Right lung (tissue), 10 donors: ENCODE measurements around the gene SLC4A5. TPM values are rescaled to one million over a fixed set of nuclear protein-coding genes. Genes with fewer than 3 reads are reported as not detected.

Experiments used
- DNase-seq, 2 donors: peaks; one replicate each; pipeline ENCODE4 v3.0.0-alpha.2; 2013
- long read RNA-seq, 8 donors: transcript quantifications; one replicate each; lab custom pipeline, GENCODE V29; 2026
- polyA plus RNA-seq, 5 donors: library from polyadenylated mRNA; unstranded; fragments of 120-200 nt; gene quantifications; one replicate each; pipeline versions ENCODE4 v1.2.1 to v1.2.3, GENCODE V29; 2013; ENCODE audit warnings: inconsistent platforms in 1 of 5, low replicate concordance in 1 of 5; ENCODE audit not compliant: insufficient read length in 5 of 5, insufficient read depth in 1 of 5

Gene SLC4A5, protein sequence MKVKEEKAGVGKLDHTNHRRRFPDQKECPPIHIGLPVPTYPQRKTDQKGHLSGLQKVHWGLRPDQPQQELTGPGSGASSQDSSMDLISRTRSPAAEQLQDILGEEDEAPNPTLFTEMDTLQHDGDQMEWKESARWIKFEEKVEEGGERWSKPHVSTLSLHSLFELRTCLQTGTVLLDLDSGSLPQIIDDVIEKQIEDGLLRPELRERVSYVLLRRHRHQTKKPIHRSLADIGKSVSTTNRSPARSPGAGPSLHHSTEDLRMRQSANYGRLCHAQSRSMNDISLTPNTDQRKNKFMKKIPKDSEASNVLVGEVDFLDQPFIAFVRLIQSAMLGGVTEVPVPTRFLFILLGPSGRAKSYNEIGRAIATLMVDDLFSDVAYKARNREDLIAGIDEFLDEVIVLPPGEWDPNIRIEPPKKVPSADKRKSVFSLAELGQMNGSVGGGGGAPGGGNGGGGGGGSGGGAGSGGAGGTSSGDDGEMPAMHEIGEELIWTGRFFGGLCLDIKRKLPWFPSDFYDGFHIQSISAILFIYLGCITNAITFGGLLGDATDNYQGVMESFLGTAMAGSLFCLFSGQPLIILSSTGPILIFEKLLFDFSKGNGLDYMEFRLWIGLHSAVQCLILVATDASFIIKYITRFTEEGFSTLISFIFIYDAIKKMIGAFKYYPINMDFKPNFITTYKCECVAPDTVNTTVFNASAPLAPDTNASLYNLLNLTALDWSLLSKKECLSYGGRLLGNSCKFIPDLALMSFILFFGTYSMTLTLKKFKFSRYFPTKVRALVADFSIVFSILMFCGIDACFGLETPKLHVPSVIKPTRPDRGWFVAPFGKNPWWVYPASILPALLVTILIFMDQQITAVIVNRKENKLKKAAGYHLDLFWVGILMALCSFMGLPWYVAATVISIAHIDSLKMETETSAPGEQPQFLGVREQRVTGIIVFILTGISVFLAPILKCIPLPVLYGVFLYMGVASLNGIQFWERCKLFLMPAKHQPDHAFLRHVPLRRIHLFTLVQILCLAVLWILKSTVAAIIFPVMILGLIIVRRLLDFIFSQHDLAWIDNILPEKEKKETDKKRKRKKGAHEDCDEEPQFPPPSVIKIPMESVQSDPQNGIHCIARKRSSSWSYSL
- polyA plus RNA-seq: 1 to 10 TPM; 5.2 to 9.9 (median 8.5) TPM
- long read RNA-seq, donor 1: 0 reads
- long read RNA-seq, donor 2: 0 reads
- long read RNA-seq, donor 3: 0 reads
- long read RNA-seq, donor 4: 0 reads
- long read RNA-seq, donor 5: 0 reads
- long read RNA-seq, donor 6: 0 reads
- long read RNA-seq, donor 7: 0 reads
- long read RNA-seq, donor 8: 0 reads

GRCh38 chr2:74343316-74343715, at the start of gene SLC4A5:
Gene SLC4A5 (minus strand): TSS chr2:74343416. CDS start chr2:74315023, 28,393 bp downstream.
- DNase-seq: no peak

- DNase-seq: no peak
Observed at GRCh38 chr2:74392449-74392743, 49.2 kb upstream of the SLC4A5 start.

DNA sequence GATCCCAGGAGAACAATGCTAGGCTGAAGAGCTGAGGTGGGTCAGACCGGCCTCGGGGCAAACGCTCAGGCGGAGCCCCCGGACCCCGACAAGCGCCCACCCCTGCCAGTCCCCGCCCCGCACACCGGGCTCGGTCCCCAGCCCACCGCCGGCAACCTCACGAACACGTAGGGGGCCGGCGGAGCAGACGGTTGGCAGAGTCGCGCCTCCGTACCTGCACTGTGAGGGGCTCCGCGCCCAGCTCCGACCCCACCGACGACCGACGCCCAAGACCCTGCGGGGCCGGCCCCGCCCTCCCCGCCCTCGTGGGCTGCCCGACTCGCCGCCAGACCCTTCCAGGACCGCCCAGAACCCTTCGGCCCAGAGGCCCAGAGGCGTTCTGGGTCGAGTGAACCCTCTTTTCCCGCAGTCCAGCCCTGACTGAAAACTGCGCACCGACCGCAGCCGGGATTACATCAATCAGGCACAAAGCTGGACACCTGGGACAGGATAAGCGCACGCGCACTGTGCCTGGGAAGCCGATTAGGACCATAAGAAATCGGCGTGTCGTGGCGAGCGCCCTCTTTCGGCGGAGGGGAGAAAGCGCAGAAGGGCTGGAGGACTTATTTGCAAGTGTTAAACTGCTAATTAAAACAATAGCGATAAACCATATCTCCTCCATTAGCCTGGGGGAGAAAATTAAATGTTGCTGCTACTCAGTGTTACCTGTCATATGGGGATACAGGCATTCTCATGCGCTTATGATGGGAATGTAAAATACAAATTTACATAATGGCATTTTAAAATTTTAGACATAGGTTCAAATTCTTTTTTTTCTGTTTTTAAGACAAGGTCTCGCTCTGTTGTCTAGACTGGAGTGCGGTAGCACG, 48.6 kb upstream of the SLC4A5 start:
- DNase-seq: peak; percentile 93 to 95

GRCh38 chr2:74391209-74391579, 48.0 kb upstream of the SLC4A5 start:
- no peak for DNase-seq

DNA sequence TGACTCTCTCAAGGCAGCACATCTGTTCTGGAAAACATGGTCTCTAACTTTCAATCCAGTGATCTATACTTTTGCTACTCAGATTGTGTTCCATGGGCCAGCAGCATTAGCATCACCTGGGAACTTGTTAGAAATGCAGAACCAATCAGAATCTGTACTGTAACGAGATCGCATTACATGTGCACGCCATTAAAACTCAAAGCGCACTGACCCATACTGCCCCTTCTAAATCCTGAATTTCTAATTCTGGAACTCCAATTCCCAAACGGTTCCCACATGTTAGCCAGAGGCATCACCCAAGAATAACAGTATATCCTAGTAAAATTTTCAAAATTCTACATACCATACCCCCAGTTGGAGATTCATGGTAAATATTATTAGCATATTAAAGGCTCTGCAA, 47.4 kb upstream of the SLC4A5 start:
- no peak for DNase-seq

DNA sequence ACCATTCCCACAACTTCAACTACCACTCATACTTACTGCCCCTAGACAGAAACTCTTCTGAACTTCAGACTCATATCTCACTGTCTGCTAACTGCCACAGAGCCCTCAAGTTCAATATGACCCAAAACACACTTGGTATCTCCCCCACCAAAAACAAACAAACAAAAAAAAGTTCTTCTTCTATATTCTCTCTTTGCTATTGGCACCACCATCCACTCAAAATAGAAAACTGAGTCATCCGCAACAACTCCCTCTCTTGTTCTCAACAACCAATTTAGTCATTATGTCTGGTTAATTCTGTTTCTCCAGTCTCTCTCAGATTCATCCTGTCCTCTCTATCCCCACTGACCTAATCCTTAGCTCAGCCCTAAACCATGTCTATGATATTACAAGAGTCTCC, 44.1 kb upstream of the SLC4A5 start:
- no peak for DNase-seq

DNA sequence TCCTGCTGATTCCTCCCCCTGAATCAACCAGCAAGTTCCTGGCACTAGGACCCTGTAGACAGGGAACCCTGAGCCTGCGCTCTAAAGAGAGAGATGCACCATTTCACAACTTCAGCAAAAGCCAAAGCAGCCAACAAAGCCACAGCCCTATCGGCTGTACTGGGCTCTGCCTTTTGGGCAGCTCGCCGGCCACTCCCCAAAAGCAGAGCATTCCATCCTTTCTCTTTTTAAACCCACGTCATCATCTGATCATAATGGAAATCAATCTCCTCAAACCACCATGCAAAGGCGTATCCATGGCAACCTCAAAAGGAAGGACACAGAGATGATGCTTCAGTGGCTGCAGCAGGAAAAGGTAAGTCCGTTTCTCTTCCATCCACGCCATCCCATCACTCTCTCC, 42.2 kb upstream of the SLC4A5 start:
- DNase-seq: no peak

DNA sequence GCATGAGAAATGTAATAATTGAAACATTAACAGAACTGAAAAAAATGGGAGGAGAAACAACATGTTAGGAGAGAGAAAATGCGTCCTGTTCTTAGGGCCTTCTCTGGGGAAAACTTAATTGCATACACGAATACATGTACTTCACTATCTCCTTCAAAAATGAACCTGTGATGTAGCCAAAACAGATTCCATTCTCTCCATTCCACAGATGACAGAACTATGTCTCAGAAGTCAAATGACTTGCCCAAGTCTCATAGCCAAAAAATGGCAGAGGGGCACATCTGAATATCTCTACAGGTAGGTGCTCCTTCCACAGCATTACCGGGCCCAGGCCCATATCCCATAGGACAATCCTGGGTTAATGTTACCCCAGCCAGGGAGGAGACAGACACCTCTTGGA, 40.8 kb upstream of the SLC4A5 start:
- DNase-seq: no peak

GRCh38 chr2:74383254-74383653, 40.0 kb upstream of the SLC4A5 start:
- peak in 1 of 2 donors; percentile 11 for DNase-seq

DNA sequence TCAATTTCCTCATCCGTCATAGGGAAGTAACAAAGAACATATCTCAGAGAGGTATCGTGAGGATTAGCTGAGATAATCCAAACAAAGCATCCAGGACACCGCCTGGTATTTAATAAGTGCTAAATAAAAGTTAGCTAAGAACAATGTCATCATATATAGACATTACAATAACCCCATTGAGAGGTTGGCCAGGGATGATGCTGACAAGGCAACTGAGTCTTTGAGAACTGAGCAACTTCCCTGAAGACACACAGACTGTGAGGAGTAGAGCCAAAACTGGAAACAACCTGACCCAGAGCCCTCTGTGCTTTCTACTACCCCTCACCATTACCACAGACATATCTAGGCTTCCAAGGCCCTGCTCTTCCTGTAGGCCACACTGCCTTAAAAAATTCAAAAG, 38.5 kb upstream of the SLC4A5 start:
- no peak for DNase-seq

DNA sequence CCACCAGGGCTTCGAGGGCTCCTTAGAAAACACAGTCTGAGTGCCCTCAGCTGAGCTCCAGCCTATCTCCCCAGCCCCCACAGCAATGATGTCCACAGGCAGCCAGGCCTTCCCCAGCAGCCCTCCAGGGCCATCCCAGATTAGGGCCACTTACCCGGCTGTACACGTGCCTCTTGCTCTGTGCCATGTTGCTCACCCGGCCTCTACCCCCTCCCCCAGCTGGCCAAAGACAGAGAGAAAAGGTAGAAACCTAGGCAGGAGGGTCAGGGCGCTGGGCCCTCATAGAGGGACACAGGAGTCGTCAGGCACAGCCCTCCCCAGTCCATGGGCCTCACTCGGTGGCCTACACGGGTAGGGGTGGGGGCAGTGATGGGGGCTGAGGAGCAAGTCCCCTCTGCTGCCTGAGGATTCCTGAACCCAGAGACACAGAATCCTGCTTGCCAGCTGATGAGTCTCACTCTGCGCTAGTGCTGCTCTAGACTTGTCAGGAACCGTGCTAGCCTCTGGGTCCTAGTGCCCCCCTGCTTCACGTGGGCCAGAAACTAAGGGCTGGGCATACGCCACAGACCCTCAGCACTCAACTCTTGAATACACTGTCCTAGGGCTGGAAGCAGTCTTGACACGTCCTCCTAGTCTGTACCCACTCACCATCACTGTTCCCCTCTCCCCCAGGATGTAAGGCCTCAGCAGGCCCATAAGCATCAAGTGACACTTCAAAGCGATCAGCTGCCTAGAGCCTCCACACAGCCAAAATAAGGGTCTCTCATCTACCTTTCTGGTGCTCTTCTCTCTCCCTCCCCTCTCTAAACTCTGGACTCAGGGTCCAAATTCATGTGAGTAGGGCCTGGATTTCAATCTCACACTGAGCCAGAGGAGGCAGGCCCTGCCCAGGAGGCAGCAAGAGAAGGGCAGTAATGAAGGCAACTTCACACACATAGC, 36.9 kb upstream of the SLC4A5 start, which contains the start of gene DCTN1:
Gene DCTN1 (minus strand): TSS at position 461 of the 939 bp plus-strand sequence. CDS start 274 bp downstream, at position 187.
- DNase-seq: peak; percentile 53

DNA sequence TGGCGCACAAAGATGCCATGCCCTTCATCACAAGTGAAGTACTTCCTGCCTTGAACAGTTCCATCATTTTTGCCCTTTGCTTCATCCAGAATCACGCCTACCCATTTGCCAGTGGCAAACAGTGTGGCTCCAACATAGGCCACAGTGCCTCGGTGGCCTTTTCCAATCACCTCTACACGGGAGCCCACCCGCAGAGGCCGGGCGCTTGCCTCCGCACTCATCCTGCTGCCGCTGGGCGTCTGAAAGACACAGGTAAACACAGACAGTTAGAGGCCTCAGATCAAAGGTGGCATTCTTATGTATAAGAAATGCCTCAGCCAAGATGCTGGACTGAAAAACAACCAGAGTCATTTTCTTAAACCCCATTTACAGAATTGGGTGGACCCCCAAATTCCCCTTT, 34.8 kb upstream of the SLC4A5 start:
- no peak for DNase-seq

- DNase-seq: no peak
Observed at GRCh38 chr2:74375838-74376237, 32.6 kb upstream of the SLC4A5 start.

- DNase-seq: peak; percentile 44 to 46
Observed at GRCh38 chr2:74374509-74375205, 31.4 kb upstream of the SLC4A5 start.

GRCh38 chr2:74373985-74374384, 30.8 kb upstream of the SLC4A5 start:
- no peak for DNase-seq

- no peak for DNase-seq
Observed at GRCh38 chr2:74373221-74373676, 30.0 kb upstream of the SLC4A5 start.

DNA sequence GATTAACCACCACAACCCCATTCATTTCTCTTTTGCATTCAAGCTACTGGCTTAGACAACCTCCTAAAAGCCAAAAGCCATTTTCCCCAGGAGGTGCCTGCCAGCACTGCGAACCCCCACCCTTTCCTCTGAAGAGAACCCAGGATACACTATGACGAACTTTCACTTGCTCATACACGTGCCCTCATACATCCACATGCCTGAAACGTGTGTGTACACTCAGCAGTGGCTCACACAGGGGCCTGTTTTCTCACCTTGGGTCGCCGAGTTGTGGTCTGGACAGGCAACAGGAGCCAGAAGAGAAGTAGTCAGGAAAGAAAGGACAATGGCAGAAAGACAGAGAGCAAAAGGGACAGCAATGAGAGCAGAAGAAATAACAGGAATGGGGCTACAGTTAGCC, 29.5 kb upstream of the SLC4A5 start:
- no peak for DNase-seq

DNA sequence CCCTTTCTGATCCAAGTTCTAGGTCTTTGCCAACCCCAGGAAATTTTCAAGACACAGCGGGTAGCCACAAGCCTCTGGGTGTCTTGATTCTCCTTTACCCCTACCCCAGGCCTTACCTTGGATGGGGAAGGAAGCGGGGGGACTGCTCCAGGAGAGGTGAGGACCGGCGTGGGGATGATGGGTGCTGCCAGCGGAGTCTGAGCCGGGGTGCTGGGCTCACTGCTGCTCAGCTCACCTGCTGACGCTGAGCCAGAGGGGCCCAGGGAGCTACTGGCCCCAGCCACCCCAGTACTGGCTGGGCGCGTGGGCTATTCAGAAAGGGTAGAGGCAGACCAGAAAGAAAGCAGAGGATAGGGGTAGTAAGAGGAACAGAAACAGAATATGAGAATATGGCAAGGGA, 28.2 kb upstream of the SLC4A5 start:
- DNase-seq: no peak

DNA sequence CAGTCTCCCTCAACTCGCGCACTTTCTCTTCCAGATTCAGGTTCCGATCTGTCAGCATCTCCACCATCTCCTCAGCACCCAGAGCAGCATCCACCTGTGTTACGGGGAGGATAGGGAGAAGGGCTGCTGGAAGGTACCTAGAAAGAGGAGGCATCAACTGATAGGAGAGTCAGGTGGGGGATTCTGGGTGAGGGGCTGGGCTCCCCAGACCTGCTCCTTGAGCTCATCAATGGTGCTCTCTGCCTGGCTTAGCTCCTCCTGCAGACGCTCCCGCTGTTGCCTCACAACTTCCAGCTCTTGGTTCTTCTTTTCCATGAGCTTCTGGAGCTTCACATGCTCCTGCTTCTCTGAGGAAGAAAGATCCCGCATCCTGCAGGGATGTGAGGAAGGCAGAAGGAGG, 26.8 kb upstream of the SLC4A5 start:
- no peak for DNase-seq
